OCI-LY3 (cell line): ENCODE measurements around the gene GPR34.

Experiments used
- H2AFZ ChIP-seq: fragments of 200-600, 300-600 bp; shearing (Covaris generic); 2 replicates; pipeline ENCODE4 v1.6.0; 2014; ENCODE audit warnings: antibody characterized with exemption, low read depth, low read length
- H3K27ac ChIP-seq: fragments of 200-600, 300-600 bp; sonication (generic); 2 replicates; pipeline ENCODE4 v1.5.1; 2014; ENCODE audit warnings: mild to moderate bottlenecking, low read length, moderate library complexity, mixed read lengths
- H3K27me3 ChIP-seq: fragments of 200-600, 300-600 bp; sonication (generic); 2 replicates; pipeline ENCODE4 v1.6.1; 2014; ENCODE audit warnings: low read depth, low read length, mixed read lengths
- H3K36me3 ChIP-seq: fragments of 200-600, 300-600 bp; sonication (generic); replicated peaks from 2 replicates; pipeline ENCODE3; 2014; ENCODE audit warnings: low read depth, low read length, mixed read lengths
- H3K4me1 ChIP-seq: fragments of 300-600, 200-600 bp; sonication (generic); 2 replicates; pipeline ENCODE4 v1.6.1; 2014; ENCODE audit warnings: low read length, mixed read lengths
- H3K4me2 ChIP-seq: fragments of 200-600, 300-600 bp; sonication (generic); 2 replicates; pipeline ENCODE4 v1.6.1; 2014; ENCODE audit warnings: low read length, mixed read lengths
- H3K4me3 ChIP-seq: fragments of 300-600, 200-600 bp; sonication (generic); 2 replicates; pipeline ENCODE4 v1.5.1; 2014; ENCODE audit warnings: antibody characterized with exemption, mild to moderate bottlenecking, low read length, moderate library complexity
- H3K79me2 ChIP-seq: fragments of 300-600, 200-600 bp; shearing (Covaris generic); 2 replicates; pipeline ENCODE4 v1.6.1; 2014; ENCODE audit warnings: mild to moderate bottlenecking, low read length, mixed read lengths
- H3K9ac ChIP-seq: fragments of 300-600, 200-600 bp; shearing (Covaris generic); 2 replicates; pipeline ENCODE4 v1.6.0; 2014; ENCODE audit warnings: mild to moderate bottlenecking, low read length, moderate library complexity
- H3K9me3 ChIP-seq: fragments of 200-600, 300-600 bp; shearing (Covaris generic); 2 replicates; pipeline ENCODE4 v1.6.1; 2014; ENCODE audit warnings: low read length, mixed read lengths; ENCODE audit not compliant: insufficient read depth
- H4K20me1 ChIP-seq: fragments of 200-600, 300-600 bp; sonication (generic); 2 replicates; pipeline ENCODE4 v1.6.1; 2016; ENCODE audit warnings: low read length, mixed read lengths; ENCODE audit not compliant: insufficient read depth
- EZH2phosphoT487 ChIP-seq: fragments of 200-600 bp; shearing (Covaris generic); IDR thresholded peaks from 2 replicates; pipeline ENCODE4 v1.6.1; 2018; ENCODE audit warnings: antibody characterized with exemption, mixed run types, low read depth
- TF ChIP-seq, protein P1 (sequence below): fragments of 200-600, 300-600 bp; sonication (generic); IDR thresholded peaks from 2 replicates; pipeline ENCODE4 v1.5.1; 2014; ENCODE audit warnings: antibody characterized with exemption, low read length, low read depth

The GPR34 gene

DNA sequence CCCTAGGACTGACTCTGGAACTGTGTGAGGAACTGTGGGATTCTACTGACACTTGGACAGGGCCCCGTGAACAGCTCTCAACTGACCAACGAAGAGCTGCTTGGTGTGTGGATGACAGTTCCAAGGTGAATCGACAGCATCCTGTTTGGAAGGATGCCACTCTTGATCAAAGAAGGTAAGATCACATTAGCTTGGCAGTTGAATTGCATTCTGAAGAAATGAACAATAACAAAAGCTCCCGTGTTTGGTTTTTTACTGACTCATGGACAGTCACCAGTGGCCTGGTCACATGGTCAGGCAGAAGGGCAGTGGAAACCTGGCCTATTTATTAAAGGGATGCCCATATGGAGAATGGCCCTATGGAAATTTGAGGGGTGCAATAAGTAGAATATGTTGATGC lies 33.1 kb upstream of the GPR34 start:
- Histone ChIP-seq H3K27me3 (no peaks in the 10 kb centered on the region), H4K20me1 (no peaks in the 10 kb centered on the region), H3K4me3 (no peak overlapping the region), H3K9me3 (no peaks in the 10 kb centered on the region), H3K36me3 (peaks cover 29% of the 10 kb centered on the region), H3K27ac (no peak overlapping the region), H3K79me2 (no peaks in the 10 kb centered on the region), H3K4me1 (no peaks in the 10 kb centered on the region), H2AFZ (no peak overlapping the region), H3K4me2 (no peak overlapping the region), H3K9ac (no peak overlapping the region)
- TF ChIP-seq, protein P1, sequence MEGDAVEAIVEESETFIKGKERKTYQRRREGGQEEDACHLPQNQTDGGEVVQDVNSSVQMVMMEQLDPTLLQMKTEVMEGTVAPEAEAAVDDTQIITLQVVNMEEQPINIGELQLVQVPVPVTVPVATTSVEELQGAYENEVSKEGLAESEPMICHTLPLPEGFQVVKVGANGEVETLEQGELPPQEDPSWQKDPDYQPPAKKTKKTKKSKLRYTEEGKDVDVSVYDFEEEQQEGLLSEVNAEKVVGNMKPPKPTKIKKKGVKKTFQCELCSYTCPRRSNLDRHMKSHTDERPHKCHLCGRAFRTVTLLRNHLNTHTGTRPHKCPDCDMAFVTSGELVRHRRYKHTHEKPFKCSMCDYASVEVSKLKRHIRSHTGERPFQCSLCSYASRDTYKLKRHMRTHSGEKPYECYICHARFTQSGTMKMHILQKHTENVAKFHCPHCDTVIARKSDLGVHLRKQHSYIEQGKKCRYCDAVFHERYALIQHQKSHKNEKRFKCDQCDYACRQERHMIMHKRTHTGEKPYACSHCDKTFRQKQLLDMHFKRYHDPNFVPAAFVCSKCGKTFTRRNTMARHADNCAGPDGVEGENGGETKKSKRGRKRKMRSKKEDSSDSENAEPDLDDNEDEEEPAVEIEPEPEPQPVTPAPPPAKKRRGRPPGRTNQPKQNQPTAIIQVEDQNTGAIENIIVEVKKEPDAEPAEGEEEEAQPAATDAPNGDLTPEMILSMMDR = no peak
- no peak for TF ChIP-seq EZH2phosphoT487

DNA sequence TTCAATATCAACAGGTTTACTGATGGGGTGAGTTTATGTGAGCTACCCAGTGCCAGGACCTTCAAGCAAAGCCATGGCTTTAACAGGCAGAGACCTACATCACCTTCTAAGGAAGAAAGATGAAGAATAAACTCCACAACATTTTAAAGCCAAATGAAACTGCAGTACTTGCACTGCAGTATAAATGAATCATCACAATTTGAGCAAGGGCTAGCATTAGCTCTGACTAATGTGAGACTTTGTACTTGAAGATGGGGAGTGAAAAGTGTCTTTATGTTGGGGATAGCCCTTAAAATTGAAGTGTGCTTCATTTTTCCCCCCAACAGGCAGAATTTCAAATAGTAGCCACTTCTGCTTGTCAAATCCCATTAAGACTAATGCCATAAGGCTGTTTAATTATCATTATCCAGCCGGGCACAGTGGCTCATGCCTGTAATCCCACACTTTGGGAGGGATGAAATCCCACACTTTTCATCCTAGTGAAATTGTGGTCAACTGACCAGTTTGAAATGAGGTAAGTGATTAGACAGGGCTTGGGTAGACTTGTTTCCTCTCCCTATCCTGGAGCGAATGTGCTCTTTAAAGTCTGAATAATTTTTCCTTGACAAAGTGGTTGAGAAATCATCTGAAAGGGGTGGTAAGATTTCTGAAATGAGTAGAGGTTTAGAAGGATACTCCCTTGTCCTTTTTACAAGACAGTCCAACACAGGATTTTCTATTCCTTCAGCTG lies 27.2 kb upstream of the GPR34 start:
- H3K4me2 ChIP-seq = no peak overlapping the region
- no peaks in the 10 kb centered on the region for H3K79me2 ChIP-seq
- peaks cover 26% of the 10 kb centered on the region for H3K36me3 ChIP-seq

DNA sequence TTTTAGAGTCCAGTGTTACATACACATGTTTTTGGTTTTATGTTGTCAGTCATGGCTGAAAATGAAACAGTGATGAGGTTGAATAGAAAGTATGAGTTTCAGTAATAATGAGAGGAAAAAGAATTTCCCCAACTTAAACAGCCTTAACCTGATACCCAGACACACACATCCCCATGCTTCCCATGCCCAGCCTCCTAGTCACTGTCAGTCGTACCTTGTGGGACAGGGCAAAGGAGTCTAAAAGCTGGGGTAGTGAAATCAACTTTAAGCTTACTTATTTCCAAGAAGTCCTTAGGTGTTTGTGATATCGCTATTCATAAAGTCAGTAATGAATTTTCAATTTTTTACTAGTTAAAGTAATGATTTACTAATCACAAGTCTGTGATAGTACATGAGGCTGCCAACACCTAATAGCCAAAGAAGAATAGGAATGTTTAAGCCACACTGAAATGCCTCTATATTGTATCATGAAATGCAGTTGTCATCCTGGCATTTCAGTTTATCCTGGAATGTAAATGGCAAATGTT lies 24.3 kb upstream of the GPR34 start:
- H3K9ac ChIP-seq = no peak overlapping the region
- no peak overlapping the region for H2AFZ ChIP-seq
- H3K27ac ChIP-seq = no peak overlapping the region
- H3K4me2 ChIP-seq = peak overlapping the region; percentile 55
- no peaks in the 10 kb centered on the region for H3K79me2 ChIP-seq
- no peaks in the 10 kb centered on the region for H3K9me3 ChIP-seq
- no peak overlapping the region for H3K4me3 ChIP-seq
- H3K36me3 ChIP-seq = peaks cover 12% of the 10 kb centered on the region
- TF ChIP-seq, protein P1 = no peak
- TF ChIP-seq EZH2phosphoT487 = no peak
- peaks cover 59% of the 10 kb centered on the region for H4K20me1 ChIP-seq
- peaks cover 18% of the 10 kb centered on the region for H3K27me3 ChIP-seq
- H3K4me1 ChIP-seq = peaks cover 42% of the 10 kb centered on the region

More for the DNA sequence above, 27.2 kb upstream of the GPR34 start:
- peaks cover 10% of the 10 kb centered on the region for H3K27me3 ChIP-seq
- H3K9me3 ChIP-seq = no peaks in the 10 kb centered on the region
- peaks cover 46% of the 10 kb centered on the region for H4K20me1 ChIP-seq
- H3K27ac ChIP-seq = no peak overlapping the region
- peaks cover 27% of the 10 kb centered on the region for H3K4me1 ChIP-seq
- H3K4me3 ChIP-seq = no peak overlapping the region
- TF ChIP-seq, protein P1 = no peak
- no peak for TF ChIP-seq EZH2phosphoT487
- no peak overlapping the region for H2AFZ ChIP-seq
- H3K9ac ChIP-seq = no peak overlapping the region

DNA sequence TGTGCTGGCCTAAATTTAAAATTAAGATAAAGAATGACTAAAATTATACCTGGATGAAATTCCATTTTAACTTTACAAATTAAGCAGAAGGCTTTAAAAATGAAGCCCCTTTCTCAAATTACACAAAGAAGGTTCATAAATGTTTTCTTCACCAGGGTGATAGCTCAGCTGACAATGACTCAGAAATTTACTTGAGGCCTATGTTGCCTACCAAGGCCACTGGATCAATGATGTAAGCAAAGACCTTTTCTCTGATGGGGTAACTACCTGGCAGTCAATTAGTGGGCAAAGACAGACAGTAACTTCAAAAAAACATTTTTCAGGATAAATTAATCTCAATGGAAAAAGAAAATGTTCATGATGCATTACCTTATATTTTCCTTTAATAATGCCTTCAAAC lies 23.9 kb upstream of the GPR34 start:
- peak overlapping the region; percentile 55 for H3K4me2 ChIP-seq
- peaks cover 59% of the 10 kb centered on the region for H4K20me1 ChIP-seq
- no peaks in the 10 kb centered on the region for H3K9me3 ChIP-seq
- no peaks in the 10 kb centered on the region for H3K79me2 ChIP-seq
- H2AFZ ChIP-seq = no peak overlapping the region
- no peak overlapping the region for H3K27ac ChIP-seq
- no peak for TF ChIP-seq EZH2phosphoT487
- TF ChIP-seq, protein P1 = no peak
- H3K27me3 ChIP-seq = peaks cover 18% of the 10 kb centered on the region
- peaks cover 44% of the 10 kb centered on the region for H3K4me1 ChIP-seq
- H3K36me3 ChIP-seq = peaks cover 16% of the 10 kb centered on the region
- H3K9ac ChIP-seq = no peak overlapping the region
- H3K4me3 ChIP-seq = no peak overlapping the region
